Measurements from ENCODE around the gene ZNF500. TPM values are rescaled to one million over a fixed set of nuclear protein-coding genes. Genes with fewer than 3 reads are reported as not detected.

ZNF500 gene
- total RNA-seq, 1 donor from 2014 or later = 14.6 TPM

DNA sequence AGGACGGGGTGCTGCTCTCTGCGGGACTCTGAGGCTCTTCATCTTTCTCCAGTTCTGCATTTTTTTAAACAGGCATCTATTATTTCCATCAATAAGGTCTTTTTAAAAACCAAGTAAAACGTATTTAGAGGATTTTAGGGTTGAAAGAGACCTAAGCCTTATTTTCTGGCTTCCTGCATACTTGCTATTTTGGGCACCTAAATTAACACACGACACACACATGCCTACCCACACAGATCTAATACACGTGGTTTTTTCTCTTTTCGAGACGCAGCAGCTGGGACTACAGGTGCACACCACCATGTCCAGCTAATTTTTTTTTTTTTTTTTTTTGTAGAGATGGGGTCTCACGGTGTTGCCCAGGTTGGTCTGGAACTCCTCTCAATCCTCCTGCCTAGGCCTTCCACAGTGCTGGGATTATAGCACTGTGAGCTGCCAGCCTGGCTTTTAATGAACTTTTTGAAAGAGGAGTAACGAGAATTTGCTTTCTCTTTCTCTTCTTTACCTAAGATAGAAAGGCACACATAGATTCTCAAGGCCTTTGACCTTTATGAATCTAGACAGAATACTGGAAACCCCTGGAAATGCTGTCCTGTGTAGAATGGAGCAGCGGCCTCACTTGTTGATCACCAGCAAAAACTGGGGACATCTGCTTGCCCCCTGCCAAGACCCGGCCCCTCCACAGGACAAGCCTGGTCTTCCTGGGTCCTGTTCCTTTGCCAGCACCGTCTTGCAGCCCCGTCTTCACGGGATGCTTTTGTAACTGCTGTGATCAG lies 18.9 kb downstream of the ZNF500 start:
- no peak overlapping the region for H3K27ac Mint-ChIP-seq (ENCODE audit: unreplicated experiment)
- DNase-seq (ENCODE audit: low read depth) (no peak), FAIRE-seq (no peak)
- no peak overlapping the region for H3K27ac ChIP-seq (ENCODE audit: low read depth, low read length)
- H3K4me1 Mint-ChIP-seq (ENCODE audit: low read depth, unreplicated experiment) = no peaks in the 10 kb centered on the region
- H4K20me1 ChIP-seq (ENCODE audit: insufficient read depth, low read length) = no peaks in the 10 kb centered on the region
- H3K9me3 ChIP-seq (ENCODE audit: insufficient read depth, low read depth, low read length) = no peaks in the 10 kb centered on the region
- H3K27me3 Mint-ChIP-seq (ENCODE audit: low read depth, unreplicated experiment) = no peaks in the 10 kb centered on the region
- TF ChIP-seq, protein P1, sequence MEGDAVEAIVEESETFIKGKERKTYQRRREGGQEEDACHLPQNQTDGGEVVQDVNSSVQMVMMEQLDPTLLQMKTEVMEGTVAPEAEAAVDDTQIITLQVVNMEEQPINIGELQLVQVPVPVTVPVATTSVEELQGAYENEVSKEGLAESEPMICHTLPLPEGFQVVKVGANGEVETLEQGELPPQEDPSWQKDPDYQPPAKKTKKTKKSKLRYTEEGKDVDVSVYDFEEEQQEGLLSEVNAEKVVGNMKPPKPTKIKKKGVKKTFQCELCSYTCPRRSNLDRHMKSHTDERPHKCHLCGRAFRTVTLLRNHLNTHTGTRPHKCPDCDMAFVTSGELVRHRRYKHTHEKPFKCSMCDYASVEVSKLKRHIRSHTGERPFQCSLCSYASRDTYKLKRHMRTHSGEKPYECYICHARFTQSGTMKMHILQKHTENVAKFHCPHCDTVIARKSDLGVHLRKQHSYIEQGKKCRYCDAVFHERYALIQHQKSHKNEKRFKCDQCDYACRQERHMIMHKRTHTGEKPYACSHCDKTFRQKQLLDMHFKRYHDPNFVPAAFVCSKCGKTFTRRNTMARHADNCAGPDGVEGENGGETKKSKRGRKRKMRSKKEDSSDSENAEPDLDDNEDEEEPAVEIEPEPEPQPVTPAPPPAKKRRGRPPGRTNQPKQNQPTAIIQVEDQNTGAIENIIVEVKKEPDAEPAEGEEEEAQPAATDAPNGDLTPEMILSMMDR (IDR thresholded peaks at IDR 0.05; ENCODE audit: insufficient read depth, low read depth, low read length) = no peak
- TF ChIP-seq EZH2 (IDR thresholded peaks at IDR 0.05; ENCODE audit: insufficient read depth, low read length) = no peak
- peaks cover 9% of the 10 kb centered on the region for H3K36me3 ChIP-seq (ENCODE audit: insufficient read depth, low read length)
- H3K4me3 Mint-ChIP-seq (ENCODE audit: unreplicated experiment) = no peak overlapping the region
- no peaks in the 10 kb centered on the region for H3K27me3 ChIP-seq (ENCODE audit: insufficient read depth, low read length)
- no peaks in the 10 kb centered on the region for H3K4me1 ChIP-seq (ENCODE audit: insufficient read depth, low read length)
- H3K36me3 Mint-ChIP-seq (ENCODE audit: low read depth, unreplicated experiment) = peaks cover 2% of the 10 kb centered on the region
- H3K4me2 ChIP-seq (ENCODE audit: low read length) = no peak overlapping the region
- H3K4me3 ChIP-seq (ENCODE audit: insufficient read depth, low read depth, low read length) = no peak overlapping the region
- no peak overlapping the region for H3K9ac ChIP-seq (ENCODE audit: low read length)
- no peaks in the 10 kb centered on the region for H3K9me3 Mint-ChIP-seq (ENCODE audit: unreplicated experiment)
- no peak overlapping the region for H2AFZ ChIP-seq (ENCODE audit: low read depth, low read length)
- no peaks in the 10 kb centered on the region for H3K79me2 ChIP-seq (ENCODE audit: insufficient read depth, low read length)

DNA sequence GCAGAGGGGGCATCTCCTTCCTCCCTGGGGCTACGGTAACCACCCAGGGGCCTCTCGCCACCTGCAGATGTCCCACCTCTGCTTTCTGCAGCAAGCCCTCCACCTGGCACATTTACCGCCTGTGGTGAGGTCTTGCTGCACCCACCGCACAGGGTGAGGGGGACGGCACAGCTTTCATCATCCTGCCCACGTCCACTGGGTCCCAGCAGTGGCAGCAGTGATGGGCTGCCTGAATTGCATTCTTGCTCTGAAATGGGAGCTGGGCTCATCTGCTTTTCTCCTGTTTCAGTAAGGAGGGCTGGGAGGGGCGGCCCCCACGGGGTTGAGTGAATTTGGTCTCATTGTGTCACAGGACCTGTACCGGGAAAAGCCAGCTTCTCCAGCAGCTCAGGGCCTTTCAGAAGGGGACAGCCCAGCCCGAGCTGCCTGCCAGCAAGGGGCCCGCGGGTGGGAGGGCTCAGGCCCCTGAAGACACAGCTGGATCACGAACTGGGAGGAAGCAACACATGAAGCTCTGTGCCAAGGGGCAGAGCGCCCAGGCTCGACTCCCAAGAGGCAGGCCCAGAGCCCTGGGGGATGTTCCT lies 19.9 kb downstream of the ZNF500 start:
- H3K27me3 ChIP-seq (ENCODE audit: insufficient read depth, low read length) = no peaks in the 10 kb centered on the region
- no peak overlapping the region for H3K4me3 ChIP-seq (ENCODE audit: insufficient read depth, low read depth, low read length)
- TF ChIP-seq, protein P1 (IDR thresholded peaks at IDR 0.05; ENCODE audit: insufficient read depth, low read depth, low read length) = no peak
- no peak for TF ChIP-seq EZH2 (IDR thresholded peaks at IDR 0.05; ENCODE audit: insufficient read depth, low read length)
- DNase-seq (ENCODE audit: low read depth) = no peak
- Mint-ChIP-seq H3K27ac (ENCODE audit: unreplicated experiment) (no peak overlapping the region), H3K27me3 (ENCODE audit: low read depth, unreplicated experiment) (no peaks in the 10 kb centered on the region), H3K4me3 (ENCODE audit: unreplicated experiment) (no peak overlapping the region), H3K9me3 (ENCODE audit: unreplicated experiment) (no peaks in the 10 kb centered on the region), H3K36me3 (ENCODE audit: low read depth, unreplicated experiment) (peaks cover 2% of the 10 kb centered on the region), H3K4me1 (ENCODE audit: low read depth, unreplicated experiment) (no peaks in the 10 kb centered on the region)
- no peak overlapping the region for H3K9ac ChIP-seq (ENCODE audit: low read length)
- no peak for FAIRE-seq
- H3K36me3 ChIP-seq (ENCODE audit: insufficient read depth, low read length) = peaks cover 6% of the 10 kb centered on the region
- no peak overlapping the region for H3K27ac ChIP-seq (ENCODE audit: low read depth, low read length)
- no peak overlapping the region for H2AFZ ChIP-seq (ENCODE audit: low read depth, low read length)
- no peaks in the 10 kb centered on the region for H3K4me1 ChIP-seq (ENCODE audit: insufficient read depth, low read length)
- H3K79me2 ChIP-seq (ENCODE audit: insufficient read depth, low read length) = no peaks in the 10 kb centered on the region
- H3K9me3 ChIP-seq (ENCODE audit: insufficient read depth, low read depth, low read length) = no peaks in the 10 kb centered on the region
- H3K4me2 ChIP-seq (ENCODE audit: low read length) = no peak overlapping the region
- no peaks in the 10 kb centered on the region for H4K20me1 ChIP-seq (ENCODE audit: insufficient read depth, low read length)

DNA sequence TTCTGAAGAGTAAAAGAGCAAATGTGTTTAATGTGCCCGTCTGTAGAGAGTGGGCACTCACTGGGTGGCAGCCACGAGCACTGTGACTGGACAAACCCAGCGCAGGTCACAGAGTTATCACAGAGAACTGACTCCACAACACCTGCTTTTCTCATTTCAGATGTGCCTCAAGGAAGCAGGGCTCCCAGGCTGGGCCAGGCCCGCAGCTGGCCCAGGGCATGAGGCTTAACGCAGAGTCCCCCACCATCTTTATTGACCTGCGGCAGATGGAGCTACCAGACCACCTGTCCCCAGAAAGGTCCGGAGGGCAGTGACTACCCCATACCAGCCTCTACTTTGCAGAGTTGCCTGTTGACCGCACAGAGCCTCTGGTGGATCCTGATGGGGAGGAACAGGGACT lies 20.7 kb downstream of the ZNF500 start:
- Mint-ChIP-seq H3K27ac (ENCODE audit: unreplicated experiment) (no peak overlapping the region), H3K9me3 (ENCODE audit: unreplicated experiment) (no peaks in the 10 kb centered on the region), H3K4me1 (ENCODE audit: low read depth, unreplicated experiment) (no peaks in the 10 kb centered on the region), H3K36me3 (ENCODE audit: low read depth, unreplicated experiment) (peaks cover 2% of the 10 kb centered on the region), H3K4me3 (ENCODE audit: unreplicated experiment) (no peak overlapping the region), H3K27me3 (ENCODE audit: low read depth, unreplicated experiment) (no peaks in the 10 kb centered on the region)
- Histone ChIP-seq H3K27ac (ENCODE audit: low read depth, low read length) (no peak overlapping the region), H3K9me3 (ENCODE audit: insufficient read depth, low read depth, low read length) (no peaks in the 10 kb centered on the region), H3K79me2 (ENCODE audit: insufficient read depth, low read length) (no peaks in the 10 kb centered on the region), H3K4me3 (ENCODE audit: insufficient read depth, low read depth, low read length) (no peak overlapping the region), H3K27me3 (ENCODE audit: insufficient read depth, low read length) (no peaks in the 10 kb centered on the region), H3K4me1 (ENCODE audit: insufficient read depth, low read length) (no peaks in the 10 kb centered on the region), H2AFZ (ENCODE audit: low read depth, low read length) (no peak overlapping the region), H3K36me3 (ENCODE audit: insufficient read depth, low read length) (peaks cover 3% of the 10 kb centered on the region), H3K9ac (ENCODE audit: low read length) (no peak overlapping the region), H4K20me1 (ENCODE audit: insufficient read depth, low read length) (no peaks in the 10 kb centered on the region), H3K4me2 (ENCODE audit: low read length) (no peak overlapping the region)
- DNase-seq (ENCODE audit: low read depth) (no peak), FAIRE-seq (no peak)
- TF ChIP-seq, protein P1 (IDR thresholded peaks at IDR 0.05; ENCODE audit: insufficient read depth, low read depth, low read length) = no peak
- no peak for TF ChIP-seq EZH2 (IDR thresholded peaks at IDR 0.05; ENCODE audit: insufficient read depth, low read length)

All from astrocyte (in vitro differentiated cells and primary cell).